DMS153 treated with DMSO at 0.1 percent for 48 hours (cell line): ENCODE data around the gene DCAF12L1.

Experiments used
- DNase-seq: peaks from one replicate; lab custom pipeline; 2025; ENCODE audit not compliant: unreplicated experiment; lab: John Stamatoyannopoulos, UW

DCAF12L1 gene

GRCh38 chrX:126552313-126553022 is at the start of gene DCAF12L1:
Gene DCAF12L1, minus strand, starts transcription at chrX:126552814. Its CDS starts 206 bp downstream, at chrX:126552608.
- no peak for DNase-seq

- no peak for DNase-seq
Observed at GRCh38 chrX:126580877-126581276, 28.3 kb upstream of the DCAF12L1 start.

GRCh38 chrX:126575911-126576310 is 23.3 kb upstream of the DCAF12L1 start:
- DNase-seq = no peak

GRCh38 chrX:126557151-126557550 is 4.5 kb upstream of the DCAF12L1 start:
- no peak for DNase-seq

- no peak for DNase-seq
Observed at GRCh38 chrX:126551725-126552312, 795 bp downstream of the DCAF12L1 start.

- DNase-seq = no peak
Observed at GRCh38 chrX:126551306-126551705, 1.3 kb downstream of the DCAF12L1 start.

- no peak for DNase-seq
Observed at GRCh38 chrX:126550816-126551215, 1.8 kb downstream of the DCAF12L1 start.

- no peak for DNase-seq
Observed at GRCh38 chrX:126509923-126510322, 42.7 kb downstream of the DCAF12L1 start.
